HCEC 1CT (cell line): ENCODE results near the gene IRF9.

Experiments used
- DNase-seq: peaks from one replicate; pipeline ENCODE4 v3.0.0-alpha.2; 2017

IRF9 gene

DNA sequence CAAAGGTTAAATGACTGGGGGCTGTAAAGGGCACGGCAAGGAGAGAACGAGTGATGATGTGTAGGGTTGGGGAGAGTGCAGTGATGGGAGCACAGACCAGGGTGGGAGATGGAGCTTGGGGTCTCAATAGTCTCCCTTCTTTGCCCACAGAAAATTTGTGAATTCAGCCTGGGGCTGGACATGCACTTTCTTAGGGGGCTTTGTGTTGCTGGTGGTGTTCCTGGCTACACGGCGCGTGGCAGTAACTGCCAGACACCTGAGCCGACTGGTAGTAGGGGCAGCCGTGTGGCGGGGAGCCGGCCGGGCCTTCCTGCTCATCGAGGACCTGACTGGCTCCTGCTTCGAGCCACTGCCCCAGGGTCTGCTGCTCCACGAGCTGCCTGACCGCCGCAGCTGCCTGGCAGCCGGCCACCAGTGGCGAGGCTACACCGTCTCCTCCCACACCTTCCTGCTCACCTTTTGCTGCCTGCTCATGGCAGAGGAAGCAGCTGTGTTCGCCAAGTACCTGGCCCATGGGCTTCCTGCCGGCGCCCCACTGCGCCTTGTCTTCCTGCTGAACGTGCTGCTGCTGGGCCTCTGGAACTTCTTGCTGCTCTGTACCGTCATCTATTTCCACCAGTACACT, 28.9 kb upstream of the IRF9 start:
- DNase-seq, result no peak

DNA sequence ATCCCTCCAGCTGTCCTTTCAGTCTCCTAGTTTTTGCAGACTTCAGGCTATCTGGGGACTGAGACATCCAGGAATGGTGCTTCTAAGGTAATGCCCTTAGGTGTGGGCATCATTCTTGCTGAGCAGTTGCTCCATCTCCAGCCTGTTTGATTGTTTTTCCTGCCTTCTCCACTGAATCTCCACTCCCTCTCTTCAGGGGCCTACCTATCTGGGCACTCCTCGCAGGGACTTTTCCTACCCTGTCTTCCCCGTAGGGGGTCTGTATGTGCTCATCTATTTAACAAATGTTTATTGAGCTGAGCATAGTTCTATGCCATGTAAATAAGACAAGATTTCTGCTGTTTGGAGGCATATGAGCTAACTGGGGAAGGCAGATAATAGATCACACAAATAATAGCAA, 28.1 kb upstream of the IRF9 start:
- DNase-seq, result no peak

DNA sequence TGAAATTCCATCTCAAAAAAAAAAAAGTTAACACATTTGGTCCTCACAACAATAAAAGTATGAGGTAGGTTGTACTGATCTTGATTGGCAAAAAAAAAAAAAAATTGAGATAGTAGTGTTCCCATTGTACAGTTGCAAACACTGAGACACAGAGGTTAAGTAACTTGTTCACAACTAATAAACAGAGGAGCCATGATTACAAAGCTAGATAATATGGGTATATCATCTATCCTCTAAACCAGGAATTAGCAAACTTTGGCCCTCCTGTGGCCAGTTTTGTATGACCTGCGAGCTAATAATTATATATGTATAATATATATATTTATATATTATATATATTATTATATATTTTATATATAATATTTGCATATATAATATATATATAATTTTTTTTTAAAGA, 27.3 kb upstream of the IRF9 start:
- no peak for DNase-seq

DNA sequence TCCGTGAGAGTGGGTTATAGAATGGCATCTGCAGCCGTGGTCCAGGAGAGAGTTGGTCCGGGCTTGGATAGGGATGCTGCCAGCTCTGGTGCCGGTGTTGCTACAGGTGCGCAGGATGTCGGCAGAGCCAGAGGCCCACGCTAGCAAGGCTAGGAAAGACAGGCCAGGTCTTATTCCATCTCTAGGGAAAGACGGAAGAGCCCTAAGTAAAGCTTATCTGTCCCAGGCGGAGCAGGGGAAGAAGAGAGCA, 25.6 kb upstream of the IRF9 start:
- no peak for DNase-seq

GRCh38 chr14:24135834-24136683, 25.0 kb upstream of the IRF9 start, which contains the start of gene PSME1:
Gene PSME1, plus strand, starts transcription at chr14:24136194. Its CDS starts 69 bp downstream, at chr14:24136263.
- DNase-seq, result peak; percentile 84

DNA sequence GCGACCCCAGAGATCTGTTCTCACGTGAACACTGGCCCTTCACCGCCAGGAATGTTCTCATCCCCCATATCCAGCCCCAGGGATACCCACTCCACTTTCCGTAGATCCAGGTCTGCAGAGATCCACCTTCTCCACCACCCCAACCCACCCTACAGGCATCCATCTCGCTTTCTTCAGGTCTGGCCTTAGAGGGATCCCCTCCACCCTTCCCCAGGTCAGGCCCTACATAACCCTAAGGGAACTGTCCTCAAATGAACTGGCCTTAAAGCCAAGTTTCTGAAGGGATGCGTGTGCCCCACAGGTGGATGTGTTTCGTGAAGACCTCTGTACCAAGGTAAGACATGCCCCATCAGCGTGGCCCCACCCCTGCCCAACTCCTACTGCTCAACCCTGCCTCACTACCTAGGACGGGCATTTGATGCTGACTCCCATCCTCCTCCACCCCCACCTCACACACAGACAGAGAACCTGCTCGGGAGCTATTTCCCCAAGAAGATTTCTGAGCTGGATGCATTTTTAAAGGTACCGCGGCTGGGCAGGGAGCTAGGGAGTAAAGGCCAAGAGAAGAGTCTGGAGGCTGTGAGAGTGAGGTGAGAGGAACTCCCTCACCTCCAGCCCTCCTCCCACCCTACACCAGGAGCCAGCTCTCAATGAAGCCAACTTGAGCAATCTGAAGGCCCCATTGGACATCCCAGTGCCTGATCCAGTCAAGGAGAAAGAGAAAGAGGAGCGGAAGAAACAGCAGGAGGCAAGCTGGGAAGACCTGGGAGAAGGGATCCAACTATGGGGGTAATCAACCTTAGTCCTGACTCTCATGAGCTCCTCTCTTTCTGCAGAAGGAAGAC, 24.2 kb upstream of the IRF9 start:
- DNase-seq, result no peak

- no peak for DNase-seq
Measured at GRCh38 chr14:24137529-24138395, 23.3 kb upstream of the IRF9 start.

- no peak for DNase-seq
Measured at GRCh38 chr14:24138396-24139271, 22.4 kb upstream of the IRF9 start.

DNA sequence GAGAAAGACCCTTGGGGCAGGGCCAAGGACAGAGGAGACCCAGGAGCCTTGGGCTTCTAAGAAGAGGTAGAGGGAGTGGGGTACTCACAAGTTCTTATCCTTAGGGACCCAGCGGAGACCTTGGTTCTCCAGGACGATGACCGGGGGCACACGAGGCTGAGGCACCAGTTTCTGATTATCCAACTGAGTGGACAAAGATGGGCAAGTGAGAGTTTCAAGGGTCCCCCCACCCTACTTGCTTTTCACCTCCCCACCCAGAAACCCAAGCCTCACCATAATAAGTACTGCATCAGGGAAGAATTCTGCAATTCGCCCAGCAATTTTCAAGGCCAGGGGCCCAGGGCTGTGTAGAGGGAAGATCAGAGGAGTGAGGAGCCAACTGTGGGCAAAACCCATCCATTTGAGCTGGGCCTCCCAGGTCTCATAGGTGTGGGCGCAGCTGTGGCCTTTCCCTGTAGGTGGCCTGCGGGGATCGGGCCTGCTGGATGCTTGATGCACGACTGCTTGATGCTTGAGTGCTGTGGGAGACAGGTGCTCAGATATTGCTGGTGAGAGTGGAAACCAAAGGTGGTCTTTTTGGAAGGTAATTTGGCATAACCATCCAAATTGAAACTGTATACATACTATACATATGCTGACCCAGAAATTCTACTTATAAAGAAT, 21.7 kb upstream of the IRF9 start:
- no peak for DNase-seq

DNA sequence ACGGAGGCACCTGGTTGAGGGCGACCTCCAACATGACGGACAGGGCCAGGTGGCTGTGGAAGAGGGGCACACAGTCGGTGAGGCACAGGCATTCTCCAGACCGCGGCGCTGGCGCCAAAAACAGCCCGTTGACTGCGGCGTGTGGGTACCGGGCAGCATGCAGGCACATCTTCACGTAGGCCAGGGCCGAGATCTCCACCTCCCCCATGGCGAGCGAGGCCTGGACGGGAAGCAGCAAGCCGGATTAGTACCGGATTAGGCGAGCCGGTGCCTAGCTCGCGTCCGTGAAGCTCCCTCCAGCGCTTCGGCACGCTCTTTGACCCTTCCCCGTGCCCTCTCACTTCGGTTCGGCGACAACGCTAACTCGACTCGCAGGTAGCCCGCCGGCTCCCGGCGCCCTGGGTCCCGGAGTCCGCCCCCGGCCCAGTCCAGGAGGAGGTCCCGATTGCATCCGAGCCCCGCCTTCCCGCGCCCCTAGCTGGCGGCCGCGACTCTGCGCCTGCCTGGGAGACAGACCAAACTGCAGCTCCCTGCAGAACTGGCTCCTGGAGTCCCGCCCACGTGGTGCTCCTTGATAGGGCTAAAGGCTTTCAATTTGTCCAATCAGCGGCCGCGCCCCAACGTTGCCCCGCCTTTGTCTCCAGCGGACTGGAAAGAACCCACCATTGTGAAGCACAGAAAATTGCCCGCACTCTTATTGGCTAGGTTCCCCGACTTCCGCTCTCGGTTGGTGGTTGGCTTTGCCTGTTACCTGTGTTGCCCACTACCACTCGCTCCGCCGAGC, 19.8 kb upstream of the IRF9 start, which contains the start of gene EMC9:
TSS of gene EMC9 (minus strand) at position 495 of the 784 bp plus-strand sequence. CDS start at position 208, 287 bp downstream.
- peak; percentile 99 for DNase-seq

DNA sequence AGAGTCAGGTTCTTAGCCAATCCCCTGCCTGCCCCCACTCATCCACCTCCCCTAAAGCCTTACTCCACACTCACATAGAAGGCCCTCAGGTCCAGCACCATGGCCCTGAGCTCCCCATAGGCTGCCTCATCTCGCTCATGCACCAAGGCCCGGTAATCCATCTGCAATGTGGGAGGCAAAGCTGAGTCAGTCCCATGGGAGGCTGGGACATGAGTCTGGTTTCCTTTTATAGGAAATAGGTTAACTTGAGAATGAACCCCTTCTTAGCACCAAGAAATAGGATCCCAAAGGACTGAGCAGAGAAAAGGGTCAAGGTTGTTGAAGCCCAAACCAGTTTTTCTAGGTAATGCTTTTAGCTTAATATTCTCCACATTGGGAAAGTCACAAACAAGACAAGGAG, 17.6 kb upstream of the IRF9 start:
- no peak for DNase-seq

DNA sequence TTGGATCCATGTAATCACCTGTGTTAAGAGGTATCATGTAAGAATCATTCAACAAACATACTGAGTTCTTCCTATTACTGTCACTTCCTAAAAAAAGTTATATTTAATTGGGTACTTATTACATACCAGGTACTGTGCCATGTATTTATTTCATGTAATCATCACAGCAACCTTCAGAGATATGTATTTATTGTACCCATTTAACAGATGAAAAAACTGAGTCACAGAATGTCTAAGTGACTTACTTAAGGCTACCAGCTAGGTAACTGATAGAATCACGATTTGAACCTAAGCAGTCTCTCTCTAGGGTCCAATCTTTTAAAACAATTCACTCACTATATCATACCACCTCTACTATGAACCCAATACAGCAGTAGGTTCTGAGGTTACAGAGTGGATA, 16.6 kb upstream of the IRF9 start:
- no peak for DNase-seq

DNA sequence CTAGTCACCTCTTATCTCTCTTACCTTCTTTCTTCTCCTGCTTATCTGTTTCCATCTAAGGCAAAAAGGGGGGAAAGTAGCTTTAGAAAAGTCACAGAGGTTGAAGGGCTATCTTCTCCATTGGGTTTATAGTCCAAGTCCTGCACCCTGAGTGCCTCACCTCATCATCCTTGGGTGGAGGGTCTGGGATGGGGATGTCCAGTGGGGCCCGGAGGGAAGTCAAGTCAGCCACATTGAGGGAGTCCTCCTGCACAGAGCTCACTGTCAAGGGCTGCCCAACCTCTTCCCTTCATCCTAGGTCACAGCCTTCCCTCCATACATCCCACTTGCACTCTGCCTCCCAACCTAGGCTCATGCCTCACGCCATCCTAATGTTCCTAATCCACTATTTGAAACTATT, 15.8 kb upstream of the IRF9 start:
- no peak for DNase-seq

DNA sequence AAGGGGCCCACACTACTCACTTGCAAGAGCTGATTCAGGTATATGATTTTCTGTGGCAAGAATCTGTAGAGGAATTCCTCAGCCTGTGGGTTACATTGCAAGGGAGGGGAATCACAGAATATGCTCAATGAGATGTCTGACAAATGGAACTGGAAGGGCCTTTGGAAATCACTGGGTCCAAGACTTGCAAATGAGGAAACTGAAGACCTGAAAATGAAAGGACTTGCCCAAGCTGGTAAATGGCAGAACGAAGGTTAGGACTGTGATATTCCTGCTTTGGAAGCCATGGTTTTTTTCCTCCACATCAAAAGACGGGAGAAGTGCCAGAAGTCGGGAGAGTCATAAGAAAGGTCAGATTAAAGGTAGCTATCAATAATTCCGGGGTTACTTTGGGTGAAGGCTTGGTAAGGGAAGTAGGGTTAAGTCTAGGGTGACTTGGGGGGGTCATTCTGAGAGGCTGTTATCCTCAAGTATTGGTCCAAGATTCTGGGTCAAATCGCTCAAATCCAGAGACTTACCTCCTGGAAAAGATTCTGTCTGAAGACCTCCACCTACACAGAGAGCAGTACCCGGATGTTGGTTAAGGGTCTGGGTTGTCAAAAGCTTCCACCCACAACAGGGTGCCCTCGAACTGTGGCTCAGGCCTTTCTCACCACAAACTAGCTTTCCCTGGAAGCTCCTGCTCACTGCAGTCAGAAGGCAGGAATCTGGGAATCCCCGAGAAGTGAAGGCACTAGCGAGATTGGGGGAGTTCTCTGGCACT, 15.2 kb upstream of the IRF9 start:
- peak; percentile 60 for DNase-seq

- DNase-seq, result peak; percentile 95
Measured at GRCh38 chr14:24146453-24146977, 14.6 kb upstream of the IRF9 start, which contains the start of gene PSME2. Gene PSME2, minus strand, starts transcription at chr14:24146610. Its CDS starts 29 bp downstream, at chr14:24146581.

DNA sequence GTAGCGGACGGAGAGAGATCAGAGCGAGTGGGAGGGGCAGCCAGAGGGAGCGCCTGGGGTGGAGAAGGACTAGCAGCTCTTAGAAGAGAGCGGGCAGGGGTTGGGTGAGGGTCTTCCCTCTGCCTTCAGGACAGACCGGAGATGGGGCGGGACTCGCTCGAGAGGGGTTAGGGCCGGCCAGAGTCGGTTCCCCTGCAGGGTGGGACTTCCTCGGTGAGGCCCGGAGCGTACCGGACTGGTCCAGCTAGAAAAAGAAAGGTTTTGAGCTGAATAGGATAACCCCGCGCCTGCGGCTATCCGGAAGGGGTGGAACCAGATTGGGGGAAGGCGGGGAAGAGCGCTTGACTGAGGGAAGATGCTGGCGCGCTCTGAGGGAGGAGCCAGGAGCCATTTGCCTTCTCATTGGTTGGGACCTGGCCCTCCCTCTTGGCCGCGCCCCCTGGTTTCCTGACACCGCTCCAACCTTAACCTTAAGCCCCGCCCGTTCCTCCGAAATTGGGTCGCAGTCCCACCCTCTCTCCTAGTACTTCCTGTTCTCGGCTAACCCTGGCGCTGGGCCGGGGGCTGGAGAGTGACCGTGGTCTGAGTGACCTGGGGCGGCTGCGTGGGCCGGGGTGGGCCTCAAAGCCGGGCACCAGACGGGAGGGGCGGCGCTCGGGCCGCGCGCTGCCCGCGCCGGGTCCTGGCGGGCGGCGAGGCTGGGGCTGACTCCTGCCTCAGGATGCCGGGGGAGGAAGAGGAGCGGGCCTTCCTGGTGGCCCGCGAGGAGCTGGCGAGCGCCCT, 13.9 kb upstream of the IRF9 start, which contains the start of gene RNF31:
TSS of gene RNF31 (plus strand) at position 521 of the 783 bp plus-strand sequence. CDS start at position 722, 201 bp downstream.
- DNase-seq, result peak; percentile 99

GRCh38 chr14:24147761-24148428, 13.2 kb upstream of the IRF9 start:
- no peak for DNase-seq
